ENCODE data around the gene ARMH3. TPM values are rescaled to one million over a fixed set of nuclear protein-coding genes. Genes with fewer than 3 reads are reported as not detected.

The ARMH3 gene
- total RNA-seq, 1 donor from 2014 or later, result 23.2 TPM

GRCh38 chr10:101935431-101935830, 120.5 kb downstream of the ARMH3 start:
- H3K4me1 Mint-ChIP-seq, result peaks cover 9% of the 10 kb centered on the region
- intact Hi-C loops (cut with micrococcal nuclease), result no loop called here

GRCh38 chr10:101934686-101935305, 121.2 kb downstream of the ARMH3 start:
- Mint-ChIP-seq H3K9me3 (no peaks in the 10 kb centered on the region), H3K27ac (no peak overlapping the region), H3K4me3 (no peak overlapping the region), H3K36me3 (ENCODE audit: low read depth) (peaks cover 22% of the 10 kb centered on the region), H3K4me1 (peaks cover 8% of the 10 kb centered on the region), H3K27me3 (no peaks in the 10 kb centered on the region)
- intact Hi-C loops (cut with micrococcal nuclease), result no loop called here
- no peak for DNase-seq

More at GRCh38 chr10:101935431-101935830, 120.5 kb downstream of the ARMH3 start:
- no peak overlapping the region for H3K27ac Mint-ChIP-seq
- peaks cover 24% of the 10 kb centered on the region for H3K36me3 Mint-ChIP-seq (ENCODE audit: low read depth)
- no peaks in the 10 kb centered on the region for H3K9me3 Mint-ChIP-seq
- no peak for DNase-seq
- H3K27me3 Mint-ChIP-seq, result no peaks in the 10 kb centered on the region
- H3K4me3 Mint-ChIP-seq, result no peak overlapping the region

DNA sequence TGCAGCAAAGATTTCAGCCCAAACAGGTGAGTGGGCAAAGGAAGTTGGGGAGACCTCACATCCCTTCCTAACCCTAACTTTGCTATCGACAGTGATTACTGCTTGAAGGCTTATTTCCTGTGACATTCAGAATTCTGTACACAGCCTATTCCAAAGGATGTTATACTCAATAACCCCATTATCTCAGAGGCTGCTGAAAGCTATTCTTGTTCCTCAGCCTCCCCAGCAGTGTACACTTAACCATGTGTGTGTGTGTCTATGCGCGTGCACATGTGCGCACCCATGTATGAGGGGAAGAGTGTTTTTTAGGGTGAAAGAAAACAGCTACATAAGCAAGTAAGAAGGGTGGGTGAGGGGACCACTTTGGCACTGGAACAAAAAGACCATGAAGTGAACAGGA, 122.0 kb downstream of the ARMH3 start:
- no peaks in the 10 kb centered on the region for H3K27me3 Mint-ChIP-seq
- no peaks in the 10 kb centered on the region for H3K9me3 Mint-ChIP-seq
- peaks cover 6% of the 10 kb centered on the region for H3K4me1 Mint-ChIP-seq
- no peak overlapping the region for H3K27ac Mint-ChIP-seq
- H3K36me3 Mint-ChIP-seq (ENCODE audit: low read depth), result peaks cover 17% of the 10 kb centered on the region
- no peak for DNase-seq
- intact Hi-C loops (cut with micrococcal nuclease), result no loop called here
- H3K4me3 Mint-ChIP-seq, result no peak overlapping the region

DNA sequence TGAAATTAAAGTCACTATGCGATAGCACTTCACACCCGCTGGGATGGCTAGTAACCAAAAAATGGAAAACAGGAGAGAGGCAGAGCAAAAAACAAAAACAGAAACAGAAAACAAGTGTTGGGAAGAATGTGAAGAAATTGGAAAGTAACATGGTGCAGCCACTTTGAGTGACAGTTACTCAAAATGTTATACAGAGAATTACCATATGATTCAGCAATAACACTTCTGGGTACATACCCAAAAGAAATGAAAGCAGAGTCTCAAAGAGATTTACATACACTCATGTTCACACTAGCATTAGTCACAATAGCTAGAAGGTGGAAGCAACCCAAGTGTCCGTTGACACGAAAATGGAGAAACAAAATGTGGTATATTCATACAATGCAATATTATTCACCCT, 123.8 kb downstream of the ARMH3 start:
- peaks cover 6% of the 10 kb centered on the region for H3K4me1 Mint-ChIP-seq
- H3K4me3 Mint-ChIP-seq, result no peak overlapping the region
- peaks cover 11% of the 10 kb centered on the region for H3K36me3 Mint-ChIP-seq (ENCODE audit: low read depth)
- intact Hi-C loops (cut with micrococcal nuclease), result loop anchor here (1.0 kb wide), 1 partner anchor 102 kb away; no protein-coding TSS in a partner anchor
- H3K9me3 Mint-ChIP-seq, result no peaks in the 10 kb centered on the region
- H3K27ac Mint-ChIP-seq, result peak overlapping the region; percentile 36
- DNase-seq, result no peak
- no peaks in the 10 kb centered on the region for H3K27me3 Mint-ChIP-seq

DNA sequence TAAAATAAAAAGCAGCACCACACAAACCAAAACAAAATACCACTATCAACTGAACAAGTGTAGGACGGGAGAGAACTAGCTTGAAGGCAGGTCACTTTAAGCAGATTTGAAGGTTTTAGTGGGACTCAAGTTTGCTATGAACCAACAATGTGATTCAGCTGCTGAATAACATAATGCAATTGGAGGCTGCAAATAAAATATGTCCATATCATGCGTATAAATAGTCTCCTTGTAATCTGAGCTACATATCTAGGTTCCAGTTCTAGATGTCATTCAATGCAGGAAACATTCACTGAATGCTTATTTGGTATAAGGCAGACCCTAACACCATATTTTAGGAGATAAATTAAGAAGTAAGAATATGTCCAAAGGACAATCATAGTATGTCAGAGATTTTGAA, 130.9 kb downstream of the ARMH3 start:
- no peak overlapping the region for H3K4me3 Mint-ChIP-seq
- H3K27me3 Mint-ChIP-seq, result no peaks in the 10 kb centered on the region
- H3K36me3 Mint-ChIP-seq (ENCODE audit: low read depth), result no peaks in the 10 kb centered on the region
- intact Hi-C loops (cut with micrococcal nuclease), result no loop called here
- no peak overlapping the region for H3K27ac Mint-ChIP-seq
- no peak for DNase-seq
- no peaks in the 10 kb centered on the region for H3K9me3 Mint-ChIP-seq
- peaks cover 13% of the 10 kb centered on the region for H3K4me1 Mint-ChIP-seq

DNA sequence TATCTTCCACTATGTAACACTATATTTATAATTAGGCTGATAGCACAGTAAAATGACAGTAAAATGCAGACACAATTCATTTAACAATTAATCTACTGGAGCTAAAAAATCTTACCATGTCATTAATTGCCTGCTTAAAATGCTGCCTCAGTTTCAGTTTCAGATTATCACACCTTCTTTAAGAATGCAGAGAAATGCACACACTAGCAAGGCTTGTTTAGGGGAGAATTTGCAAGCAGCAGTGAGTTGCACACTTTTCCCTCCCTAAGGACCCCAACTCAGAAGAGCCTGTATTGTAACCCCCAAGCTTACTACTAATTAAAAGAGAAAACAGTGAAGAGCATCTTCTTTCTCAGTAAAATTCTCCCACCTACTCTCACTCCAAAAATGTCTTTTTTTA, 132.7 kb downstream of the ARMH3 start:
- intact Hi-C loops (cut with micrococcal nuclease), result no loop called here
- no peaks in the 10 kb centered on the region for H3K27me3 Mint-ChIP-seq
- DNase-seq, result no peak
- H3K4me1 Mint-ChIP-seq, result peaks cover 16% of the 10 kb centered on the region
- H3K36me3 Mint-ChIP-seq (ENCODE audit: low read depth), result no peaks in the 10 kb centered on the region
- H3K9me3 Mint-ChIP-seq, result no peaks in the 10 kb centered on the region
- H3K4me3 Mint-ChIP-seq, result no peak overlapping the region
- H3K27ac Mint-ChIP-seq, result no peak overlapping the region

DNA sequence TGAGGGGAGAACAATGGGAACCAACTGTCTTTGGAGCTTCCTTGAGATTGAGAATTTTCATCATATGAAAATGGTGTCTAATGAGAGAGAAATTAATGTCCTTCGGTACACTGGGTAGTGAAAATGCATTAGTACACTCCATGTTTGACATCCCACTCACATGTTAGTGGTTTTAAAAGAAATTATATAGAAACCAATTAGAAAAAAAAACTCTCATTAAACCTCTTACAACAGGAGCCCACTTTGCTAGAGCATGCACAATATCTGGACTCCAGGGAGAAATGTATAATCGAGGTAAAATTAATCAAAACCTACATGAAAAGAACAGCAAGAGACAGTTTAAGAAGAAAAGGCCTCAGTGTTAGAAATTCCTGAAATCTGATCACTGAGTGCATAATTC, 133.1 kb downstream of the ARMH3 start:
- Mint-ChIP-seq H3K27ac (no peak overlapping the region), H3K9me3 (no peaks in the 10 kb centered on the region), H3K4me1 (peaks cover 16% of the 10 kb centered on the region), H3K27me3 (no peaks in the 10 kb centered on the region), H3K36me3 (ENCODE audit: low read depth) (no peaks in the 10 kb centered on the region), H3K4me3 (no peak overlapping the region)
- DNase-seq, result no peak
- intact Hi-C loops (cut with micrococcal nuclease), result no loop called here

GRCh38 chr10:101920546-101920945, 135.4 kb downstream of the ARMH3 start:
- H3K27ac Mint-ChIP-seq, result no peak overlapping the region
- intact Hi-C loops (cut with micrococcal nuclease), result no loop called here
- no peaks in the 10 kb centered on the region for H3K27me3 Mint-ChIP-seq
- H3K36me3 Mint-ChIP-seq (ENCODE audit: low read depth), result peaks cover 2% of the 10 kb centered on the region
- peaks cover 16% of the 10 kb centered on the region for H3K4me1 Mint-ChIP-seq
- H3K4me3 Mint-ChIP-seq, result no peak overlapping the region
- no peak for DNase-seq
- no peaks in the 10 kb centered on the region for H3K9me3 Mint-ChIP-seq

GRCh38 chr10:101919026-101919770, 136.8 kb downstream of the ARMH3 start:
- H3K27me3 Mint-ChIP-seq, result no peaks in the 10 kb centered on the region
- H3K9me3 Mint-ChIP-seq, result no peaks in the 10 kb centered on the region
- peaks cover 2% of the 10 kb centered on the region for H3K36me3 Mint-ChIP-seq (ENCODE audit: low read depth)
- intact Hi-C loops (cut with micrococcal nuclease), result no loop called here
- no peak overlapping the region for H3K4me3 Mint-ChIP-seq
- no peak for DNase-seq
- no peak overlapping the region for H3K27ac Mint-ChIP-seq
- peaks cover 16% of the 10 kb centered on the region for H3K4me1 Mint-ChIP-seq

DNA sequence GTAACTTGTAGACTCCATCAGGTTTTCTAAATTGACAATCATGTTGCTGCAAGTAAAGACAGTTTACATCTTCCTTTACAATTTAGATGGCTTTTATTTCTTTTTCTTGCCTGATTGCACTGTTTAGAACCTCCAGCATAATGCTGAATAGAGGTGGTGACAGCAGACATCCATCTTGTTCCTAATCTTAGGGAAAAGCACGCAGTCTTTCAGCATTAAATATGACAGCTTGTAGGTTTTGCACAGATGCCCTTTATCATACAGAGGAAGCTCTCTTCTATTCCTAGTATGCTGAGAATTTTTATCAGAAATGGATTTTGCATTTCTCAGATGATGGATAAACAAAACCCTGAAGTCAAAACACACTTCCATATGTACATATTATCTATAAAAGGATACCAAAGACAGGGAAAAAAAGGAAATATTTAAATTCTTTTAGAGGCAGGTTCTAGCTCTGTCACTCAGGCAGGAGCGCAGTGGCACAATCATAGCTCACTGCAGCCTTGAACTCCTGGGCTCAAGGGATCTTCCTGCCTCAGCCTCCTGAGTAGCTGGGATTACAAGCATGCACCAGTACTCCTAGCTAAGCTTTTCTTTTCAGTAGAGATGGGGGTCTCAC, 143.3 kb downstream of the ARMH3 start:
- no peak for DNase-seq
- H3K9me3 Mint-ChIP-seq, result no peaks in the 10 kb centered on the region
- H3K4me1 Mint-ChIP-seq, result no peaks in the 10 kb centered on the region
- no peak overlapping the region for H3K4me3 Mint-ChIP-seq
- peaks cover 4% of the 10 kb centered on the region for H3K36me3 Mint-ChIP-seq (ENCODE audit: low read depth)
- intact Hi-C loops (cut with micrococcal nuclease), result no loop called here
- no peak overlapping the region for H3K27ac Mint-ChIP-seq
- no peaks in the 10 kb centered on the region for H3K27me3 Mint-ChIP-seq

GRCh38 chr10:101906586-101907183, 149.3 kb downstream of the ARMH3 start:
- DNase-seq, result no peak
- Mint-ChIP-seq H3K4me3 (no peak overlapping the region), H3K36me3 (ENCODE audit: low read depth) (peaks cover 5% of the 10 kb centered on the region), H3K27me3 (no peaks in the 10 kb centered on the region), H3K9me3 (no peaks in the 10 kb centered on the region), H3K4me1 (peaks cover 14% of the 10 kb centered on the region), H3K27ac (no peak overlapping the region)
- intact Hi-C loops (cut with micrococcal nuclease), result no loop called here

DNA sequence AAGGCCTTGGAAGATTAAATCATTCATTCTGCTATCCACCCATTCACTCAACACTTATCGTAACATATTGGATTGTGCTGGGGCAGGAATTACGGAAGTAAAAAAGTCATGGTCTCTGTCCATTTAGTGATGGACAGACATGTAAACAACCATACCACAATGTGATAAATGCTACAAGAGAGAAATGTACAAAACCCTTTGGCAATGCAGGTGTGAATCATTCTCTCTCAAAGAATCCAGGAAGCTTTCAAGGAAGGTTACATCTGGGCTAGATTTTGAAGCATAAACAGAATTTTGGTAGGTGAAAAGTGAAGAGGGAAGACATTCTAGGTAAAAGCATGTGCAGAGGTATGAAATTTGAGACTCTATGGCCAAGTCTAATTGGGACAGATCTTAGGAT, 150.7 kb downstream of the ARMH3 start:
- intact Hi-C loops (cut with micrococcal nuclease), result no loop called here
- H3K27ac Mint-ChIP-seq, result no peak overlapping the region

DNA sequence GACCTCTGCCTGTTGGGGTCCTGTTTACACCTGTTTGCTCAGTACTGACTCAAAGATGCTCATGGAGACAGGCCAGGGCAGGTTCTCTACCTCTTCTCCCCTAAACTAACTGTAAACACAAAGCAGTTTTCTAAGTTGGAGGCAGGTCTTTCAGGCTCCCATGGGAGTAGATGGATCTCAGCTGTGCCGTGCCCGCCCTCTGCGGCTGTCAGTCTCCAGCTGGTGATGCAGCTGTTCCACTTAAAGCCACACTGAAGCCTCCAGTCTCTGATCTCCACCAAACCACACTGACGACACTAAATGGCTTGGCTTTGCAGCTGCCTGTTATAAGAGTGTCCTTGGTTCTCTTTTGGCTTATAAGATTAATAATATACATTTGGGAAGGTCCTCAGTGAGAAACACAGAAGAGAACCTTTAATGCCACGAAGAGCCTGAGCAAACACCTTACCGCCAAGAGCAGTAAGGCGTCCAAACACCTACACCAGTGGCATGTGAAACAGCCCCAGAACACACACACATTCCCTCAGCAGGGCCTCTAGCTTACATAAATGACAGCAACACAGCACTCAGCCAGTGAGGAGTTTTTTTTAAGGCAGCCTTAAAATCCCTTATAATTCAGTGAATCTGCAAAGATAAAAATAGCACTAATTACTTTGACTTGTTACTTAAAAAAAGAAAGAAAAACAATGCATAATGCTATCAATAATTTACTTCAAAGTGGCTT, 152.0 kb downstream of the ARMH3 start:
- no peak overlapping the region for H3K4me3 Mint-ChIP-seq
- H3K9me3 Mint-ChIP-seq, result no peaks in the 10 kb centered on the region
- no peaks in the 10 kb centered on the region for H3K27me3 Mint-ChIP-seq
- intact Hi-C loops (cut with micrococcal nuclease), result no loop called here
- H3K4me1 Mint-ChIP-seq, result peaks cover 14% of the 10 kb centered on the region
- H3K36me3 Mint-ChIP-seq (ENCODE audit: low read depth), result peaks cover 3% of the 10 kb centered on the region
- DNase-seq, result peak; percentile 61
- no peak overlapping the region for H3K27ac Mint-ChIP-seq

More for the DNA sequence above, 150.7 kb downstream of the ARMH3 start:
- H3K36me3 Mint-ChIP-seq (ENCODE audit: low read depth), result peaks cover 5% of the 10 kb centered on the region
- H3K9me3 Mint-ChIP-seq, result no peaks in the 10 kb centered on the region
- no peaks in the 10 kb centered on the region for H3K27me3 Mint-ChIP-seq
- H3K4me1 Mint-ChIP-seq, result peaks cover 14% of the 10 kb centered on the region
- no peak overlapping the region for H3K4me3 Mint-ChIP-seq
- DNase-seq, result no peak

- DNase-seq, result no peak
- Mint-ChIP-seq H3K27ac (no peak overlapping the region), H3K4me3 (no peak overlapping the region), H3K4me1 (peaks cover 14% of the 10 kb centered on the region), H3K27me3 (no peaks in the 10 kb centered on the region), H3K36me3 (ENCODE audit: low read depth) (peaks cover 3% of the 10 kb centered on the region), H3K9me3 (no peaks in the 10 kb centered on the region)
- intact Hi-C loops (cut with micrococcal nuclease), result no loop called here
These were observed 153.2 kb downstream of the ARMH3 start for GRCh38 chr10:101902820-101903145.
